SK-N-SH (cell line): Measurements from ENCODE around the gene ZNF69. TPM values are rescaled to one million over a fixed set of nuclear protein-coding genes. Genes with fewer than 3 reads are reported as not detected.
"Not testable (repeated sequence)": the region's sequence is repeated elsewhere in the genome, so short reads cannot be mapped to it uniquely, and the experiment has no call there.

ENCODE experiments used
- CTCF ChIA-PET: fragments of 300-600, 350-600 bp; formaldehyde crosslinking; extraction: SDS; loops from one replicate; lab custom pipeline; 2021; lab: Yijun Ruan, JAX
- POLR2A ChIA-PET: fragments of 350-600 bp; sonication (Branson Sonifier 250); formaldehyde crosslinking; extraction: SDS; loops from one replicate; lab custom pipeline; 2020; ENCODE audit warnings: antibody characterized with exemption, inconsistent platforms; lab: Yijun Ruan, JAX
- DNase-seq: peaks from one replicate; pipeline ENCODE4 v3.0.0; 2012
- H2AFZ ChIP-seq: fragments of 200-600 bp; sonication (generic); 2 replicates; pipeline ENCODE4 v1.8.1; 2016; ENCODE audit warnings: antibody characterized with exemption, mild to moderate bottlenecking, low read depth
- H3F3A ChIP-seq: fragments of 200-600 bp; sonication (generic); replicated peaks from 2 replicates; pipeline ENCODE3; 2016; ENCODE audit warnings: antibody characterized with exemption, mild to moderate bottlenecking; ENCODE audit not compliant: insufficient read depth
- H3K27ac ChIP-seq, 2 experiments: fragments of 200-500 bp in 1 of 2; fragments of 200-600 bp in 1 of 2; sonication (Bioruptor generic) in 1 of 2; sonication (generic), shearing (Covaris generic) in 1 of 2; 2 replicates each; pipeline versions ENCODE4 v1.5.1 to v1.6.1; 2014 to 2016; ENCODE audit warnings: low read depth in 2 of 2, inconsistent platforms in 1 of 2, low read length in 1 of 2, mild to moderate bottlenecking in 1 of 2, mixed read lengths in 1 of 2
- H3K27me3 ChIP-seq: fragments of 200-600 bp; sonication (generic), shearing (Covaris generic); 2 replicates; pipeline ENCODE4 v1.6.1; 2016; ENCODE audit warnings: mixed run types; ENCODE audit not compliant: insufficient read depth
- H3K36me3 ChIP-seq, 2 experiments: fragments of 200-500 bp in 1 of 2; fragments of 200-600 bp in 1 of 2; sonication (Bioruptor generic) in 1 of 2; sonication (generic) in 1 of 2; replicated peaks in 1 of 2; 2 replicates each; pipeline versions ENCODE3 to v1.5.1; 2014 to 2016; ENCODE audit warnings: low read length in 1 of 2, mild to moderate bottlenecking in 1 of 2; ENCODE audit not compliant: insufficient read depth in 2 of 2, control insufficient read depth in 1 of 2
- H3K4me1 ChIP-seq, 2 experiments: fragments of 200-500 bp in 1 of 2; fragments of 200-600 bp in 1 of 2; sonication (Bioruptor generic) in 1 of 2; sonication (generic), shearing (Covaris generic) in 1 of 2; 2 replicates each; pipeline versions ENCODE4 v1.5.1 to v1.6.1; 2014 to 2016; ENCODE audit warnings: low read depth in 1 of 2, low read length in 1 of 2, mixed run types in 1 of 2; ENCODE audit not compliant: insufficient read depth in 2 of 2, control insufficient read depth in 1 of 2
- H3K4me2 ChIP-seq: fragments of 200-600 bp; sonication (generic), shearing (Covaris generic); 2 replicates; pipeline ENCODE4 v1.6.1; 2017; ENCODE audit warnings: mixed run types
- H3K4me3 ChIP-seq, 2 experiments: fragments of 200-500 bp in 1 of 2; fragments of 200-600 bp in 1 of 2; sonication (Bioruptor generic) in 1 of 2; sonication (generic), shearing (Covaris generic) in 1 of 2; 2 replicates each; pipeline versions ENCODE4 v1.5.1 to v1.8.1; 2014 to 2016; ENCODE audit warnings: low read depth in 2 of 2, inconsistent platforms in 1 of 2, low read length in 1 of 2, mild to moderate bottlenecking in 1 of 2, mixed read lengths in 1 of 2, moderate library complexity in 1 of 2
- H3K79me2 ChIP-seq: fragments of 200-600 bp; sonication (generic); 2 replicates; pipeline ENCODE4 v1.8.1; 2017; ENCODE audit warnings: mild to moderate bottlenecking; ENCODE audit not compliant: insufficient read depth
- H3K9ac ChIP-seq: fragments of 200-600 bp; sonication (generic); 2 replicates; pipeline ENCODE4 v1.6.1; 2017; ENCODE audit warnings: mixed run types
- H3K9me2 ChIP-seq: fragments of 200-600 bp; sonication (generic); 2 replicates; pipeline ENCODE4 v1.6.1; 2017; ENCODE audit warnings: mixed run types
- H3K9me3 ChIP-seq: fragments of 200-600 bp; sonication (generic); 2 replicates; pipeline ENCODE4 v1.6.1; 2017; ENCODE audit warnings: mixed run types, mild to moderate bottlenecking, moderate library complexity
- H4K20me1 ChIP-seq: fragments of 200-600 bp; sonication (generic); 2 replicates; pipeline ENCODE4 v1.6.1; 2017; ENCODE audit warnings: mild to moderate bottlenecking, mixed run types; ENCODE audit not compliant: insufficient read depth
- CHD2 ChIP-seq: fragments of 150-350 bp; IDR thresholded peaks from 2 replicates; pipeline ENCODE4 v1.6.1; 2018; ENCODE audit warnings: low read length; ENCODE audit not compliant: partially characterized antibody
- ELF1 ChIP-seq: IDR thresholded peaks from 2 replicates; pipeline ENCODE4 v1.4.0; 2012
- EZH2phosphoT487 ChIP-seq: fragments of 200-600 bp; sonication (generic); IDR thresholded peaks from 2 replicates; pipeline ENCODE4 v1.6.1; 2017; ENCODE audit warnings: low read depth, mixed run types, mild to moderate bottlenecking, antibody characterized with exemption, moderate library complexity, borderline replicate concordance
- FOXJ3 ChIP-seq: sonication (generic); formaldehyde crosslinking; IDR thresholded peaks from 2 replicates; pipeline ENCODE4 v1.5.1; 2020; ENCODE audit warnings: mild to moderate bottlenecking, missing genetic modification reagents
- FOXM1 ChIP-seq: IDR thresholded peaks from 2 replicates; pipeline ENCODE4 v1.4.0; 2012; ENCODE audit warnings: low read depth, mild to moderate bottlenecking
- GABPA ChIP-seq: IDR thresholded peaks from 2 replicates; pipeline ENCODE4 v1.4.0; 2012; ENCODE audit warnings: low read depth, mild to moderate bottlenecking
- IRF3 ChIP-seq: fragments of 150-350 bp; IDR thresholded peaks from 2 replicates; pipeline ENCODE4 v1.6.1; 2016; ENCODE audit warnings: mild to moderate bottlenecking, low read depth, low read length
- MEF2A ChIP-seq: IDR thresholded peaks from 2 replicates; pipeline ENCODE4 v1.4.0; 2012; ENCODE audit warnings: low read depth, borderline replicate concordance
- MXI1 ChIP-seq: IDR thresholded peaks from 2 replicates; pipeline ENCODE4 v1.6.1; 2012; ENCODE audit warnings: mild to moderate bottlenecking, low read depth, low read length, improper control_type of control experiment
- NRF1 ChIP-seq: IDR thresholded peaks from 2 replicates; pipeline ENCODE4 v1.6.1; 2012; ENCODE audit warnings: low read depth, mild to moderate bottlenecking, low read length
- RAD21 ChIP-seq: IDR thresholded peaks from 2 replicates; pipeline ENCODE4 v1.6.1; 2012; ENCODE audit warnings: mild to moderate bottlenecking, low read length
- RCOR1 ChIP-seq: fragments of 150-350 bp; IDR thresholded peaks from 2 replicates; pipeline ENCODE4 v1.6.1; 2017; ENCODE audit warnings: antibody characterized with exemption, low read length
- REST ChIP-seq: IDR thresholded peaks from 2 replicates; pipeline ENCODE4 v1.6.1; 2012; ENCODE audit warnings: mild to moderate bottlenecking, low read depth, low read length, moderate library complexity
- SMC3 ChIP-seq: IDR thresholded peaks from 2 replicates; pipeline ENCODE4 v1.6.1; 2012; ENCODE audit warnings: low read depth, low read length, improper control_type of control experiment
- TAF1 ChIP-seq: IDR thresholded peaks from 2 replicates; pipeline ENCODE4 v1.6.1; 2012; ENCODE audit warnings: low read depth, mild to moderate bottlenecking, low read length, moderate library complexity, borderline replicate concordance
- TEAD4 ChIP-seq: IDR thresholded peaks from 2 replicates; pipeline ENCODE4 v1.4.0; 2012; ENCODE audit warnings: mild to moderate bottlenecking, borderline replicate concordance; ENCODE audit not compliant: insufficient read depth
- YY1 ChIP-seq: IDR thresholded peaks from 2 replicates; pipeline ENCODE4 v1.4.0; 2012; ENCODE audit warnings: low read depth, mild to moderate bottlenecking
- WGBS: methylation state at CpG from one replicate; pipeline ENCODE4 v1.1.6; 2017; ENCODE audit warnings: low lambda C conversion rate; 5-methylcytosine and 5-hydroxymethylcytosine counted together
- polyA plus RNA-seq, 3 experiments: library from polyadenylated mRNA; depleted of rRNA; stranded (reverse); fragments of >200 nt; gene quantifications; 2 replicates each; pipeline ENCODE4 v1.2.3, GENCODE V29; 2012
- TF ChIP-seq, protein P1 (sequence below): IDR thresholded peaks from 2 replicates; pipeline ENCODE4 v1.4.0; 2012; ENCODE audit warnings: low read depth, borderline replicate concordance
- TF ChIP-seq, protein P2 (sequence below): IDR thresholded peaks from 2 replicates; pipeline ENCODE4 v1.4.0; 2012; ENCODE audit warnings: low read depth

Gene ZNF69
- polyA plus RNA-seq, 1 of the 3 experiments (the other 2 are of a cell fraction), result 0.58 TPM

GRCh38 chr19:11925651-11926187, 38.1 kb downstream of the ZNF69 start:
- peak overlapping the region; percentile 47 to 85; a peak in 2 of 4 replicates for H3K27ac ChIP-seq
- WGBS, result 11% methylated on average over 10 of the region's 10 CpGs
- H3K27me3 ChIP-seq, H4K20me1 ChIP-seq, DNase-seq, POLR2A ChIA-PET, H3K9me2 ChIP-seq, H3F3A ChIP-seq, H3K4me1 ChIP-seq, H3K9me3 ChIP-seq: not testable (repeated sequence)
- H3K4me3 ChIP-seq, result peak overlapping the region; percentile 72 to 95
- peak overlapping the region; percentile 100; the same call in 1 of the 2 replicates for H2AFZ ChIP-seq
- CTCF ChIA-PET, result interaction anchor here (1.5 to 6.5 kb wide), 3 partner anchors 38 to 128 kb away, joined by 3 to 84 read pairs (median 4); partner anchors contain the start of gene ZNF491
- H3K4me2 ChIP-seq, result peak overlapping the region; percentile 83
- peaks cover 0 to 14% of the 10 kb centered on the region in 2 experiments for H3K36me3 ChIP-seq
- peaks cover 50% of the 10 kb centered on the region for H3K79me2 ChIP-seq
- H3K9ac ChIP-seq, result peak overlapping the region; percentile 83

GRCh38 chr19:11927227-11927626, 39.6 kb downstream of the ZNF69 start:
- no peak overlapping the region for H3K9ac ChIP-seq
- H3K27me3 ChIP-seq, result no peaks in the 10 kb centered on the region
- peaks cover 0 to 29% of the 10 kb centered on the region in 2 experiments for H3K36me3 ChIP-seq
- no peak for DNase-seq
- peaks cover 65% of the 10 kb centered on the region for H3K79me2 ChIP-seq
- CTCF ChIA-PET, result interaction anchor here (1.5 to 2.1 kb wide), 3 partner anchors 46 to 129 kb away, joined by 4 to 6 read pairs (median 5); partner anchors contain the start of gene ZNF491
- peaks cover 0 to 2% of the 10 kb centered on the region in 2 experiments; a peak in 1 of 4 replicates for H3K4me1 ChIP-seq
- 80% methylated on average over 3 of the region's 3 CpGs for WGBS
- H3K9me3 ChIP-seq, result 0 out of 2 replicates have a peak, but pooled peaks cover 4% of the 10 kb centered on the region
- no peak overlapping the region for H3K27ac ChIP-seq
- no peaks in the 10 kb centered on the region for H4K20me1 ChIP-seq
- H3K4me3 ChIP-seq, result no peak overlapping the region
- POLR2A ChIA-PET, result no interaction called here
- H3K9me2 ChIP-seq, result no peaks in the 10 kb centered on the region
- no peak overlapping the region for H3K4me2 ChIP-seq
- H2AFZ ChIP-seq, result no peak overlapping the region
- TF ChIP-seq, protein P1, sequence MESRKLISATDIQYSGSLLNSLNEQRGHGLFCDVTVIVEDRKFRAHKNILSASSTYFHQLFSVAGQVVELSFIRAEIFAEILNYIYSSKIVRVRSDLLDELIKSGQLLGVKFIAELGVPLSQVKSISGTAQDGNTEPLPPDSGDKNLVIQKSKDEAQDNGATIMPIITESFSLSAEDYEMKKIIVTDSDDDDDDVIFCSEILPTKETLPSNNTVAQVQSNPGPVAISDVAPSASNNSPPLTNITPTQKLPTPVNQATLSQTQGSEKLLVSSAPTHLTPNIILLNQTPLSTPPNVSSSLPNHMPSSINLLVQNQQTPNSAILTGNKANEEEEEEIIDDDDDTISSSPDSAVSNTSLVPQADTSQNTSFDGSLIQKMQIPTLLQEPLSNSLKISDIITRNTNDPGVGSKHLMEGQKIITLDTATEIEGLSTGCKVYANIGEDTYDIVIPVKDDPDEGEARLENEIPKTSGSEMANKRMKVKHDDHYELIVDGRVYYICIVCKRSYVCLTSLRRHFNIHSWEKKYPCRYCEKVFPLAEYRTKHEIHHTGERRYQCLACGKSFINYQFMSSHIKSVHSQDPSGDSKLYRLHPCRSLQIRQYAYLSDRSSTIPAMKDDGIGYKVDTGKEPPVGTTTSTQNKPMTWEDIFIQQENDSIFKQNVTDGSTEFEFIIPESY, result no peak
- TF ChIP-seq RCOR1 (no peak), FOXM1 (no peak), SMC3 (no peak), EZH2phosphoT487 (no peak), FOXJ3 (CRISPR knock-in tag) (no peak), IRF3 (no peak), GABPA (no peak), TAF1 (no peak), TEAD4 (no peak), MXI1 (no peak), YY1 (no peak), CHD2 (no peak), REST (no peak), ELF1 (no peak), MEF2A (no peak), NRF1 (no peak), RAD21 (no peak)
- TF ChIP-seq, protein P2, sequence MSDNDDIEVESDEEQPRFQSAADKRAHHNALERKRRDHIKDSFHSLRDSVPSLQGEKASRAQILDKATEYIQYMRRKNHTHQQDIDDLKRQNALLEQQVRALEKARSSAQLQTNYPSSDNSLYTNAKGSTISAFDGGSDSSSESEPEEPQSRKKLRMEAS, result no peak
- TF ChIP-seq, all 33 proteins: peak for 0
- peaks cover 14% of the 10 kb centered on the region for H3F3A ChIP-seq
